Stimulated activated naive CD4-positive, alpha-beta T cell (primary cell): Measurements from ENCODE around the gene NSUN7.
"Not testable (repeated sequence)": the region's sequence is repeated elsewhere in the genome, so short reads cannot be mapped to it uniquely, and the experiment has no call there.

Source experiments
- DNase-seq, 6 experiments: peaks; one replicate each; lab custom pipeline; 2025; lab: John Stamatoyannopoulos, UW

NSUN7 gene

GRCh38 chr4:40749717-40750460, at the start of gene NSUN7:
Gene NSUN7, plus strand, starts transcription at chr4:40749955. Its CDS starts 739 bp downstream, at chr4:40750694.
- DNase-seq: peak in 4 of 6 experiments; percentile 2 to 31 (median 20)

GRCh38 chr4:40702137-40702799, 47.5 kb upstream of the NSUN7 start:
- no peak for DNase-seq

- DNase-seq: no peak
Observed at GRCh38 chr4:40702800-40703151, 47.0 kb upstream of the NSUN7 start.

GRCh38 chr4:40704073-40704472, 45.7 kb upstream of the NSUN7 start:
- DNase-seq: no peak

GRCh38 chr4:40710484-40711254, 39.1 kb upstream of the NSUN7 start:
- DNase-seq: no peak

GRCh38 chr4:40713001-40713400, 36.8 kb upstream of the NSUN7 start:
- not testable (repeated sequence) for DNase-seq

- no peak for DNase-seq
Observed at GRCh38 chr4:40713798-40714197, 36.0 kb upstream of the NSUN7 start.

GRCh38 chr4:40718586-40718985, 31.2 kb upstream of the NSUN7 start:
- no peak for DNase-seq

GRCh38 chr4:40719008-40719623, 30.6 kb upstream of the NSUN7 start:
- DNase-seq: no peak

- no peak for DNase-seq
Observed at GRCh38 chr4:40720351-40720750, 29.4 kb upstream of the NSUN7 start.

- DNase-seq: no peak
Observed at GRCh38 chr4:40720916-40721315, 28.8 kb upstream of the NSUN7 start.

- no peak for DNase-seq
Observed at GRCh38 chr4:40721730-40722171, 28.0 kb upstream of the NSUN7 start.

- DNase-seq: peak in 3 of 6 experiments; percentile 8 to 45 (median 24)
Observed at GRCh38 chr4:40722576-40723161, 27.1 kb upstream of the NSUN7 start.

GRCh38 chr4:40723728-40724127, 26.0 kb upstream of the NSUN7 start:
- DNase-seq: no peak

- DNase-seq: no peak
Observed at GRCh38 chr4:40728333-40728732, 21.4 kb upstream of the NSUN7 start.

GRCh38 chr4:40729555-40729954, 20.2 kb upstream of the NSUN7 start:
- no peak for DNase-seq

GRCh38 chr4:40730091-40730679, 19.6 kb upstream of the NSUN7 start:
- DNase-seq: no peak

GRCh38 chr4:40731361-40731760, 18.4 kb upstream of the NSUN7 start:
- no peak for DNase-seq

GRCh38 chr4:40731792-40732245, 17.9 kb upstream of the NSUN7 start:
- no peak for DNase-seq

- DNase-seq: no peak
Observed at GRCh38 chr4:40733752-40734151, 16.0 kb upstream of the NSUN7 start.

GRCh38 chr4:40734497-40734896, 15.3 kb upstream of the NSUN7 start:
- no peak for DNase-seq
